ENCODE measurements around the gene RPL7L1.
"Not testable (repeated sequence)": the region's sequence is repeated elsewhere in the genome, so short reads cannot be mapped to it uniquely, and the experiment has no call there.

The RPL7L1 gene

GRCh38 chr6:42894041-42894828, 14.8 kb downstream of the RPL7L1 start:
- DNase-seq, result not testable (repeated sequence)

- peak; percentile 70 to 90 for DNase-seq
These were observed 16.8 kb downstream of the RPL7L1 start for GRCh38 chr6:42896178-42896719.

GRCh38 chr6:42898891-42899361, 19.5 kb downstream of the RPL7L1 start:
- peak; percentile 73 to 83 for DNase-seq

GRCh38 chr6:42899871-42900270, 20.5 kb downstream of the RPL7L1 start:
- DNase-seq, result peak in 1 of 2 experiments; percentile 34

DNA sequence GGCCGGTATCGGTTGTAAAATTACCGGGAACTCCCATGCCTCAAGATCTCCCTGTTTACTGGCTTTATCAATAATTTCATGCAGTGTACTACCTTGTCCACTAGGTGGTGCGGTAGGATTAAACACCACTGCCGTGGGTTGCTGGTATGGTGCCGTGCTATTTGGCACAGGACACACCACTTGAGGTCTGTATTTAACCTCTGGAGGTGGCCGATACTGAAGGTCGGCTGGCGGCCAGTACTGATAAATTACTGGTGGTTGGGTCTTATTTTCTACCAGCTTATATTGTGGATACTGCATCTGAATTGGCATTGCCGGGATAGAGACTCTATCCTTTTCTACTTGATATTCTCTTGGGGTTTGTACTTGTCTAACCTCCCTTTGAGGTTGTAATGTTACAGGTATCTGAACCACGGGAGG, 22.1 kb downstream of the RPL7L1 start:
- peak; percentile 80 to 92 for DNase-seq

DNA sequence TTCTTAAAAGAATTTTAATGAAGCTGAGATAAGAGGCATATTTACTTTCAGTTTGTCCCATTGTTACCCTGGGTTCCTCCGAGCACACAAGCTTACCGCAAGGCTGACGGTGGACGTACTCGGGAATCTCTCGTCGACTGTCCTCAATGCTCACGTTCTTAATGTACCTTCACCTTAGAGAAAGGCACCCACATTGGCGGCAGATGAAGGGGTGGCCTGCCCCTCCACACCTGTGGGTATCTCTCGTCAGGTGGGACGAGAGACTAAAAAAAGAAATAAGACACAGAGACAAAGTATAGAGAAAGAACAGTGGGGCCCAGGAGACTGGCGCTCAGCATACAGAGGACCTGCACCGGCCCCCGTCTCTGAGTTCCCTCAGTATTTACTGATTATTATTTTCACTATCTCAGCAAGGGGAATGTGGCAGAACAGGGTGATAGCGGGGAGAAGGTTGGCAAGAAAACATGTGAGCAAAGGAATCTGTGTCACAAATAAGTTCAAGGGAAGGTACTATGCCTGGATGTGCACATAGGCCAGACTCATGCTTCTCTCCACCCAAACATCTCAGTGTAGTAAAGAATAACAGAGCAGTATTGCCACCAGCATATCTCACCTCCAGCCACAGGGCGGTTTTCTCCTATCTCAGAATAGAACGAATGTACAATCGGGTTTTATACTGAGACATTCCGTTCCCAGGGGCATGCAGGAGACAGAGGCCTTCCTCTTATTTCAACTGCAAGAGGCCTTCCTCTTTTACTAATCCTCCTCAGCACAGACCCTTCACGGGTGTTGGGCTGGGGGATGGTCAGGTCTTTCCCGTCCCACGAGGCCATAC, 23.2 kb downstream of the RPL7L1 start:
- not testable (repeated sequence) for DNase-seq

- DNase-seq, result no peak
These were observed 25.1 kb downstream of the RPL7L1 start for GRCh38 chr6:42904467-42904866.

GRCh38 chr6:42907336-42907735, 27.9 kb downstream of the RPL7L1 start:
- DNase-seq, result no peak

DNA sequence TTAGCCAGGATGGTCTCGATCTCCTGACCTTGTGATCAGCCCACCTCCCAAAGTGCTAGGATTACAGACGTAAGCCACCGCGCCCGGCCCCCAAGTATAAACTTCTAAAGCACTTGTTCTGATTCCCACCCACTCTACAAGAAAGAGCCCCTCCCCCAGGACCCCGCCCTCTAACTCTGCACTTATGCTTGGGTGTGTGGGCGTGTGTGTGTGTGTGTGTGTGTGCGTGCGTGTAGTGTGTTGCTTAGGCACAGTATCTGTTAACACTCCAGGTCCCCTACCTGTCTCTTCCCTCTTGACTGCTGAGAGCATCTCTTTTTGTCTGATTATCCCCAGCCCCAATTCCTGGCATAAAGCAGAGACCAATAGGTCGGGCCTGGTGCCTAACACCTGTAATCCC, 30.4 kb downstream of the RPL7L1 start:
- no peak for DNase-seq

DNA sequence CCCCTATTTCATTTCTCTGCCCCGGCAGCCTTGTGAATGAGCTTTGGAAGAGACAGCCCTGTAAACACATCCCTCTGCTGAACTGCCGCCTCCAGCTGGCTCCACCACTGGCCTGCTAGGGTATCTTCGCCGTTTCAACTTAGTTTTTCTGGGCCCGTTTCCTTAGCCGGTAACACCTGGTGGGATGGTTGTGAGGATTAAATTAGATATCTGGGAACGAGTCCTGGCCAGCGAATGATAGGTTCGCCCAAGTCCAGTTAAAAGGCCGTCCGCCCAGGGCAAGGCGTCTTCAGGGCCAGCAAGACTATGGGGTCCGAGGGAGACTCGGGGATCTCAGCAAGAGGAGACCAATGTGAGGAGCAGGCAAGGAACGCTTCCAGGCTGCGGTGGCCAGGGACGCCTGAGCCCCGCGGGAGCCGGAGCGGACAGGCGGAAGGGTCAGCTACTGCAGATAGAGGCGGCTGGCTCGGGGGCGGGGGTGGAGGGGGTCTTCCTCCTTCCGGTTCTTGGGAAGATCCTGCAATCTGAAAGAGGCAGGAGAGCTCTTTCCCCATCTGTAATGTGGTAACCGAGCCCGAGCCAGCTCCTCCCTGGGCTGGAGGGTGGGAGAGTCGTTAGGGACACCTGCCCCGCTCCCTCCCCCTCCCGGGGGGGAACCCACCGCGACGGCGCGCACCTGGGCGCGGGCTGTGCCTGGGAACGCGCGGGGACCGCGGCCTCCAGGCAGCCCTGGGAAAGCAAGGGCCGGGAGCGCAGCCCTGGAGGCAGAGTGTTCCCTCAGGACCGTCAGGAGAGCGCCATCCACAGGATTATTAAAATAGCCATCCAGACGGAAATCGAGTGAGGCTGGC, 32.0 kb downstream of the RPL7L1 start:
- peak in 1 of 2 experiments; percentile 68 for DNase-seq

DNA sequence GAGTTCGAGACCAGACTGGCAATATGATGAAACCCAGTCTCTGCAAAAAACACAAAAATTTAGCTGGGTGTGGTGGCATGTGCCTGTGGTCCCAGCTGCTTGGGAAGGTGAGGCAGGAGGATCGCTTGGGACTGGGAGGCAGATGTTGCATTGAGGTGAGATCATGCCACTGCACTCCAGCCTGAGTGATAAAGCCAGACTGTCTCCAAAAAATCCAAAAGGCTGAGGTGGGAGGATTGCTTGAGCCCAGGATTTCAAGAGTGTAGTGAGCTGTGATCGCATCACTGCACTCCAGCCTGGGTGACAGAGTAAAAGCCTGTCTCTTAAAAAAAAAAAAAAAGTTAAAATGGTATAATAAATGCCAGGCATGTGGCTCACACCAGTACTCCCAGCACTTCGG, 35.1 kb downstream of the RPL7L1 start:
- DNase-seq, result no peak

DNA sequence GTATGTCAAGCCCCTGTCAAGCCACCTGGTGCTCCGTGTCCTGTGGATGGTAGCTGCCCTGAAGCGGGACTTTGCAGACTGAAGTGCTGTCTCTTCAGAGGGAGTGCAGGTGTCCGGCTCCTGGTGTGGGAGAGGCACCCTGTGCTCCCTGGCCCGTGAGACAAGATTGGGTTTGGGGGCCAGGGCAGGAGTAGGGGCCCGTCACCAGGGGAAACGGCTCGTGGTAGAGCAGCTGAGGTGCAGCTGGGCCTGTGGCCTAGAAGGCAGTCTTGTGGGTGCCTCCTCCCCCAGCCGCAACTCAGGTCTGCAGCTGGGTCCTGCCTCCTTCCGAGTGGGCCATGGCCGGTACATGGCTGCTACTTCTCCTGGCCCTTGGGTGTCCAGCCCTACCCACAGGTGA, 36.3 kb downstream of the RPL7L1 start, which contains the start of gene PTCRA:
Gene PTCRA, plus strand, starts transcription at position 322 of the 400 bp plus-strand sequence. Its CDS starts 17 bp downstream, at position 339.
- DNase-seq, result no peak

GRCh38 chr6:42916288-42916687, 36.9 kb downstream of the RPL7L1 start:
- DNase-seq, result no peak

DNA sequence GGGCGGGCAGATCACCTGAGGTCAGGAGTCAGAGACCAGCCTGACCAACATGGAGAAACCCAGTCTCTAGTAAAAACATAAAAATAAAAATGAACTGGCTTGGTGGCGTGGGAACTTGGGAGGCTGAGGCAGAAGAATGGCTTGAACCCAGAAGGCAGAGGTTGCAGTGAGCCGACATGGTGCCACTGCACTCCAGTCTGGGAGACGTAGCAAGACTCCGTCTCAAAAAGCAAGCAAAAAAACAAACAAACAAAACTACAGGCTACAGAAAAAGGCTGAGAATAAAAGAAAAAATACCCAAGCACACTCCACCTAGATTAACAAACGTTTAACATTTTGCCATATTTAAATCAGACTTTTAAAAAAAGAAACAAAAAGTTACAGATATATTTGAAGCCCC, 42.4 kb downstream of the RPL7L1 start:
- DNase-seq, result no peak

- DNase-seq, result no peak
These were observed 44.2 kb downstream of the RPL7L1 start for GRCh38 chr6:42923666-42924065.

GRCh38 chr6:42925248-42925857, 45.9 kb downstream of the RPL7L1 start:
- DNase-seq, result no peak

DNA sequence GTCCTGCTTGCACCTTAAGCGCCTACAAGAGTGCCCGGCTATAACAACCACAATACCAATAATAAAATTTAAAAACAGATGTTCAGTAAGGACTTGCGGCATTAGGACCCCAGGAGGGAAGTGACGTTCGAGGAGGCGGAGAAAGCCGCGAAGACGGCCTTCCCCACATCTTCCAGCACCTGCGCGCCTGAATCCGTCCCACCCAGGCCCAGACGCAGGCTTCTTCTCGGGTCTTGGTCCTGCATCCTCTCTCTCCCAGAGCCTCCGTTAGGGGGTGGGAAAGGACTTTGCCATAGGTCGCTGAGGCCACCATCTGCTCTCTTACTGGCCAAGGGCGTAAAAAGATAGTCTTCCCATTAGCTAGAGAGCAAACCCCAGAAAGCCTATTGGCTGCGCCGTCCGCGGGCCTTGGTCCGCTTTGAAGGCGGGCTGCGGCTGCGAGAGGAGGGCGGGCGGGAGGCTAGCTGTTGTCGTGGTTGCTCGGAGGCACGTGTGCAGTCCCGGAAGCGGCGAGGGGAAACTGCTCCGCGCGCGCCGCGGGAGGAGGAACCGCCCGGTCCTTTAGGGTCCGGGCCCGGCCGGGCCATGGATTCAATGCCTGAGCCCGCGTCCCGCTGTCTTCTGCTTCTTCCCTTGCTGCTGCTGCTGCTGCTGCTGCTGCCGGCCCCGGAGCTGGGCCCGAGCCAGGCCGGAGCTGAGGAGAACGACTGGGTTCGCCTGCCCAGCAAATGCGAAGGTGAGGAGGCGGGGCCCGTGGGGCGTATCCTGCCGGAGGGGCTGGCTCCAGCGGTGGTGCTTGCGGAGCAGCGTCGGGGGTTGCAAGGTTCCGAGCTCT, 49.8 kb downstream of the RPL7L1 start, which contains the start of gene CNPY3:
Gene CNPY3, plus strand, starts transcription at position 495 of the 835 bp plus-strand sequence. Its CDS starts 91 bp downstream, at position 586.
- peak; percentile 97 to 99 for DNase-seq

DNA sequence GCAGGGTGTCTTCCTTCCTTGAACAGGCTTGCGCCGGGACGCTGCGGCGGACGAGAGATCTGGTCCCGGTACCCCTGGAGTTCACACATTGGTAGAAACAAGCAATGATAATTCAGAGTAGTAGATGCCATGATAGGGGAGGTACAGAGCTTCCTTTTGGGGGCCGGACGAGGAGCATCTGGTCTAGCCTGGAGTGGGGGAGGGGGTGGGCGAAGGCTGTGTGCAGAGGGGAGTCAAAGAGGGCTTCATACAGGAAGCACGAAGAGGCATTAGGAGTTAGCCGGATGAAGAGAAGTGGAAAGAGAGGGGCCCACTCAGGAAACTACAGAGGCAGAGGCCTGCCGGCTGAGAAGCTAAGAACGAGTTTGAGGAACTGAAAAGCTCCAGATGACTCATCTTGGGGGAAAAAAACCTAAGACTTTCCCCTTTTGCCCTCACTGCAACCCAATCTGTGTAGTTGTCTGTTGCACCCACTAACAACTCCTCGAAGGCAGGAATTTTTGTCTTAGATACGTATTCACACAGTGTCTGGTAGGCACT, 50.5 kb downstream of the RPL7L1 start:
- DNase-seq, result peak; percentile 78 to 85

DNA sequence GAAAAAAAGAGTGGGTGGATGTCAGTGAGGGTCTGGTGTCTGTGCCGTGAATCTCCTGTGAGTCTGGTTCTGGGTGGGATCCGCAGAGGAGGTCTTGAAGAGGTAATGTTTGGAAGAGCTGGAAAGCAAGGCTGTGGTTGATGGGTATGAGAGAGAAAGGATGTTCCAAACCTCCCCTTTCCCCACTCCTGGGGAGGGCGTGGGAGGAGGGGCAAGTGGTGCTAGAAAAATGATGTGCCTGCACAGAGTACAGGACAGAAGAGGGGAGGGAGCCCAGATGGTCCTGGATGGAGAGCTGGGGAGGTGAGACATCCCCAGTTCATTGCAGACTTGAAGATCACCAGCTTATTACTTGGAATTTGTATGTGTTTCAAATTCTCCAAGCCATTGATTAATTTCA, 53.0 kb downstream of the RPL7L1 start:
- no peak for DNase-seq

DNA sequence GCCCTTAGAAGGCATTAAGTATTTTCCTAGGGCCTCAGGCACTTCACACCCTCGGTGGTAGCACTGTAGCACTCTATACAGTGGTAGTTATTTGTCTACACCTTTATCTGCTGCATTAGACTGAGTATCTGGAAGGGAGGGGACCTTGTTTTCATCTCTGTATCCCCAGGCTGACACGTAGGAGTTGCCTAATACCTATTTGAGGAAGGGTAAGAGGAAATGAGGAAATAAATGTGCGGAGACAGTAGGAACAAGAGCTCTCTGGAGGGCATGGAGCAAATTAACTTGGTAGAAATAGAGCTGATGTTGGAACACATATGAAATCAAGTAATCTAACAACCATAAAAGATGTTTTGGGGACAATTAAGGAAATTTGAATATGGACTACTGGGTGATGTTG, 53.8 kb downstream of the RPL7L1 start:
- DNase-seq, result no peak

GRCh38 chr6:42935322-42935721, 55.9 kb downstream of the RPL7L1 start:
- DNase-seq, result no peak

Measured in NCI-H524 (cell line).